PC-3 (cell line): ENCODE results near the gene CRIP3. TPM values are rescaled to one million over a fixed set of nuclear protein-coding genes. Genes with fewer than 3 reads are reported as not detected.

ENCODE experiments used
- ATAC-seq: fragments of 200-7000 bp; cut with Tn5 transposase; 2 replicates; pipeline ENCODE4 v1.9.1; 2020; ENCODE audit warnings: mild to moderate bottlenecking, moderate library complexity
- BruUV-seq: library from RNA; stranded (reverse); fragments of 400-500 nt; replicated peaks from 2 replicates; lab custom pipeline; 2021; lab: Mats Ljungman, UMichigan
- CTCF ChIA-PET: fragments of 300-600 bp; sonication (Branson Sonifier 250); formaldehyde crosslinking; loops from one replicate; lab custom pipeline; 2022; ENCODE audit warnings: antibody characterized with exemption; lab: Charles Lee
- POLR2A ChIA-PET: fragments of 300-600 bp; sonication (Branson Sonifier 250); formaldehyde crosslinking; loops from one replicate; lab custom pipeline; 2022; ENCODE audit warnings: antibody characterized with exemption; ENCODE audit not compliant: unreplicated experiment; lab: Charles Lee
- DNase-seq: peaks from one replicate; pipeline ENCODE4 v3.0.0-alpha.2; 2015
- H2AFZ ChIP-seq: fragments of 300-600 bp; sonication (generic); 2 replicates; pipeline ENCODE4 v1.6.0; 2016; ENCODE audit warnings: antibody characterized with exemption, low read length
- H3F3A ChIP-seq: fragments of 300-600 bp; sonication (generic); one replicate; pipeline ENCODE4 v1.6.0; 2017; ENCODE audit warnings: antibody characterized with exemption, low read length, control low read depth, mild to moderate bottlenecking; ENCODE audit not compliant: unreplicated experiment
- H3K27ac ChIP-seq: fragments of 300-600 bp; sonication (generic); 2 replicates; pipeline ENCODE4 v1.5.1; 2016; ENCODE audit warnings: mild to moderate bottlenecking, low read length
- H3K27me3 ChIP-seq: fragments of 300-600 bp; sonication (generic); 2 replicates; pipeline ENCODE4 v1.6.1; 2016; ENCODE audit warnings: low read length, mixed read lengths
- H3K36me3 ChIP-seq: fragments of 300-600 bp; sonication (generic); 2 replicates; pipeline ENCODE4 v1.6.1; 2016; ENCODE audit warnings: low read depth, mixed run types, low read length, mixed read lengths
- H3K4me1 ChIP-seq: fragments of 300-600 bp; sonication (generic); 2 replicates; pipeline ENCODE4 v1.5.1; 2016; ENCODE audit warnings: low read length; ENCODE audit not compliant: insufficient read depth
- H3K4me2 ChIP-seq: fragments of 300-600 bp; sonication (generic); 2 replicates; pipeline ENCODE4 v1.6.0; 2016; ENCODE audit warnings: low read length
- H3K4me3 ChIP-seq: fragments of 300-600 bp; sonication (generic); 2 replicates; pipeline ENCODE4 v1.5.1; 2016; ENCODE audit warnings: mild to moderate bottlenecking, low read length, mixed read lengths
- H3K79me2 ChIP-seq: fragments of 300-600 bp; sonication (generic); 2 replicates; pipeline ENCODE4 v1.6.1; 2017; ENCODE audit warnings: low read length, mixed read lengths
- H3K9ac ChIP-seq: fragments of 300-600 bp; sonication (generic); 2 replicates; pipeline ENCODE4 v1.6.0; 2016; ENCODE audit warnings: mild to moderate bottlenecking, low read length
- H3K9me2 ChIP-seq: fragments of 300-600 bp; sonication (generic); replicated peaks from 2 replicates; pipeline ENCODE4 v1.6.1; 2016; ENCODE audit warnings: mixed run types, low read length, mixed read lengths
- H3K9me3 ChIP-seq: fragments of 300-600 bp; sonication (generic); 2 replicates; pipeline ENCODE4 v1.6.1; 2016; ENCODE audit warnings: low read length, mixed read lengths
- H4K20me1 ChIP-seq: fragments of 300-600 bp; sonication (generic); 2 replicates; pipeline ENCODE4 v1.6.1; 2016; ENCODE audit warnings: low read length, mixed read lengths
- CTCF ChIP-seq: fragments of 300-600 bp; sonication (generic); conservative IDR thresholded peaks from 2 replicates; pipeline ENCODE4 v1.5.1; 2017; ENCODE audit warnings: antibody characterized with exemption, low read depth, mild to moderate bottlenecking, low read length
- EZH2 ChIP-seq: fragments of 300-600 bp; sonication (generic); IDR thresholded peaks from one replicate; pipeline ENCODE4 v1.6.1; 2017; ENCODE audit warnings: antibody characterized with exemption, mild to moderate bottlenecking, low read length; ENCODE audit not compliant: unreplicated experiment
- EZH2phosphoT487 ChIP-seq: fragments of 300-600 bp; sonication (generic); IDR thresholded peaks from 2 replicates; pipeline ENCODE4 v1.6.1; 2018; ENCODE audit warnings: mild to moderate bottlenecking, antibody characterized with exemption, low read length, borderline replicate concordance
- intact Hi-C: fragments of 100-400 bp; cut with micrococcal nuclease; formaldehyde crosslinking; loops from 2 replicates; pipeline ENCODE4 v1.9.0; 2023
- total RNA-seq: library from RNA; depleted of rRNA; stranded (reverse); fragments of >200 nt; gene quantifications from 2 replicates; pipeline ENCODE4 v1.2.3, GENCODE V29; 2014

Gene CRIP3
- total RNA-seq, 1 experiment from 2014 or later: 0.29 TPM

- TF ChIP-seq EZH2 (no peak), CTCF (no peak), EZH2phosphoT487 (no peak)
- no TSS peak for BruUV-seq
- CTCF ChIA-PET: no interaction called here
Observed at GRCh38 chr6:43258180-43258579, 50.4 kb downstream of the CRIP3 start.

DNA sequence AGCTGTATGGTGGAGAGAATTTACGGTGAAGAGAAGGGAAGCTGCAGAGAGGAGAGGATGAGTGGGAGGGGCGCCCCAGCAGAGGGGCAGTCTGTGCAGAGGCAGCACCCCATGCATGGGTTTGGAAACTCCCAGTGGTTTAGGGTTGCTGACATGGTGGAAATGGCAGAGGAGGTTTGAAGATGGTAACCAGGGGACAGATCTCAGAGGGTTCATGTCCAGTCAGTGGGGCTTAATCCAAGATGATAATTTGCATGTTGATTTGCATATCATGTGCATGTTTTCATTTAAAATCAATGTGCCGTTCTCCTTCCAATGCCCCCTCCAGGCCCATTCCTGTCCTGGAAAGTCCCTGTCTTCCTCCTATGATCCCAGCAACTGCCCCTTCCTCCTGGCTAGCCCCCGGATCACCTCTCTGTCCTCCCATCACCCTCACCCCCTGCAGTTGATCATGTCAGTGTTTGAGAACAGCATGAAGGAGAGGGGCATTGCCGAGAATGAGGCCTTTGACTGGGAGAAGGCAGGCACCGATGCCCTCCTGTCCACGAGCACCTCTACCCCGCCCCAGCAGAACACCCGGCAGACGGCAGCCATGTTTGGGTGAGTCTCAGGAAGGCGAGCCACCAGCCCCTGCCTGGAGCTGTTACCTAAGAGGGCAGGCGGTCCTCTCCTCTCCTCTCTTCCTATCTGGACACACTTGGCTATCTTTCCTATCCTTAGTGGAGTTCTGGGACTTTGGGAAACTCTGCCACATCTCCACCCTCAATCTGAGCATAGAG lies 51.1 kb downstream of the CRIP3 start:
- H2AFZ ChIP-seq: no peak overlapping the region

More at GRCh38 chr6:43258180-43258579, 50.4 kb downstream of the CRIP3 start:
- Histone ChIP-seq H3K79me2 (no peaks in the 10 kb centered on the region), H3K4me3 (no peak overlapping the region), H3K9me2 (no peaks in the 10 kb centered on the region), H3K27ac (no peak overlapping the region), H4K20me1 (no peaks in the 10 kb centered on the region), H3K27me3 (no peaks in the 10 kb centered on the region), H2AFZ (no peak overlapping the region), H3K4me2 (no peak overlapping the region), H3K9me3 (no peaks in the 10 kb centered on the region), H3F3A (no peaks in the 10 kb centered on the region), H3K36me3 (no peaks in the 10 kb centered on the region), H3K4me1 (no peaks in the 10 kb centered on the region), H3K9ac (no peak overlapping the region)
- ATAC-seq (no peak), DNase-seq (no peak)
- POLR2A ChIA-PET: no interaction called here
- intact Hi-C loops: no loop called here

More for the DNA sequence above, 51.1 kb downstream of the CRIP3 start:
- H3K36me3 ChIP-seq: no peaks in the 10 kb centered on the region
- CTCF ChIA-PET: no interaction called here
- no peaks in the 10 kb centered on the region for H3K9me2 ChIP-seq
- H3F3A ChIP-seq: no peaks in the 10 kb centered on the region
- H4K20me1 ChIP-seq: no peaks in the 10 kb centered on the region
- no peak overlapping the region for H3K4me3 ChIP-seq
- POLR2A ChIA-PET: no interaction called here
- no peak overlapping the region for H3K9ac ChIP-seq
- DNase-seq (no peak), ATAC-seq (no peak)
- no peaks in the 10 kb centered on the region for H3K4me1 ChIP-seq
- TF ChIP-seq EZH2phosphoT487: no peak
- TF ChIP-seq CTCF: no peak
- TF ChIP-seq EZH2: no peak
- no peaks in the 10 kb centered on the region for H3K79me2 ChIP-seq
- no TSS peak for BruUV-seq
- no peaks in the 10 kb centered on the region for H3K27me3 ChIP-seq
- H3K9me3 ChIP-seq: no peaks in the 10 kb centered on the region
- intact Hi-C loops: no loop called here
- no peak overlapping the region for H3K4me2 ChIP-seq
- H3K27ac ChIP-seq: no peak overlapping the region
